CD14-positive monocyte (primary cell): ENCODE results near the gene DNAJC27. TPM values are rescaled to one million over a fixed set of nuclear protein-coding genes. Genes with fewer than 3 reads are reported as not detected.

Source experiments
- DNase-seq, 3 donors: peaks; one replicate each; pipeline ENCODE4 v3.0.0-alpha.2; 2011 to 2022
- H2AFZ ChIP-seq: 2 replicates; pipeline ENCODE4 v1.6.0; 2012; ENCODE audit warnings: mild to moderate bottlenecking, low read depth, low read length, inconsistent platforms; ENCODE audit not compliant: insufficient read depth, poor library complexity, severe bottlenecking
- H3K27ac ChIP-seq, 2 donors: 1 replicate in 1 of 2; 2 replicates in 1 of 2; pipeline ENCODE4 v1.5.1; 2012 to 2013; ENCODE audit warnings: low read length in 2 of 2, control low read depth in 1 of 2, inconsistent platforms in 1 of 2, low read depth in 1 of 2, mild to moderate bottlenecking in 1 of 2
- H3K27me3 ChIP-seq, 2 donors: one replicate each; pipeline versions ENCODE4 v1.6.0 to v1.6.1; 2011 to 2013; ENCODE audit warnings: low read length in 2 of 2; ENCODE audit not compliant: control insufficient read depth in 2 of 2, insufficient read depth in 2 of 2
- H3K36me3 ChIP-seq, 2 donors: replicated peaks in 1 of 2; 1 replicate in 1 of 2; 2 replicates in 1 of 2; pipeline versions ENCODE4 v1.5.1 to v1.6.1; 2012 to 2013; ENCODE audit warnings: low read length in 2 of 2, control low read depth in 1 of 2, inconsistent platforms in 1 of 2, mild to moderate bottlenecking in 1 of 2; ENCODE audit not compliant: insufficient read depth in 2 of 2, control insufficient read depth in 1 of 2
- H3K4me1 ChIP-seq, 2 donors: 1 replicate in 1 of 2; 2 replicates in 1 of 2; pipeline versions ENCODE4 v1.5.1 to v1.6.1; 2012 to 2013; ENCODE audit warnings: low read length in 2 of 2, control low read depth in 1 of 2, inconsistent platforms in 1 of 2, mild to moderate bottlenecking in 1 of 2, moderate library complexity in 1 of 2; ENCODE audit not compliant: insufficient read depth in 2 of 2, control insufficient read depth in 1 of 2
- H3K4me2 ChIP-seq: replicated peaks from 2 replicates; pipeline ENCODE3; 2012; ENCODE audit warnings: low read length, moderate library complexity, mild to moderate bottlenecking; ENCODE audit not compliant: poor library complexity, severe bottlenecking; ENCODE audit errors: extremely low read depth
- H3K4me3 ChIP-seq, 3 experiments: fragments of 200-600 bp in 1 of 3; sonication (generic) in 1 of 3; replicated peaks in 1 of 3; 1 replicate in 2 of 3; 2 replicates in 1 of 3; pipeline ENCODE4 v1.5.1; 2011 to 2013; ENCODE audit warnings: low read length in 3 of 3, mild to moderate bottlenecking in 3 of 3, control low read depth in 2 of 3, low read depth in 2 of 3, inconsistent platforms in 1 of 3, moderate library complexity in 1 of 3
- H3K79me2 ChIP-seq: 2 replicates; pipeline ENCODE4 v1.6.0; 2012; ENCODE audit warnings: mild to moderate bottlenecking, control low read depth, inconsistent platforms, low read length, moderate library complexity; ENCODE audit not compliant: insufficient read depth
- H3K9ac ChIP-seq: 2 replicates; pipeline ENCODE4 v1.6.0; 2017; ENCODE audit warnings: low read length, mild to moderate bottlenecking; ENCODE audit not compliant: insufficient read depth, poor library complexity, severe bottlenecking
- H3K9me3 ChIP-seq, 2 donors: replicated peaks in 1 of 2; 1 replicate in 1 of 2; 2 replicates in 1 of 2; pipeline versions ENCODE4 v1.5.1 to v1.6.1; 2012 to 2013; ENCODE audit warnings: low read length in 2 of 2, control low read depth in 1 of 2; ENCODE audit not compliant: control insufficient read depth in 1 of 2, insufficient read depth in 1 of 2
- H4K20me1 ChIP-seq: 2 replicates; pipeline ENCODE4 v1.6.0; 2012; ENCODE audit warnings: mild to moderate bottlenecking, low read length, control low read depth, moderate library complexity; ENCODE audit not compliant: insufficient read depth
- H3K27ac Mint-ChIP-seq, 7 donors: one replicate each; pipeline ENCODE4 v1.8.0; 2020; ENCODE audit warnings: mild to moderate bottlenecking in 7 of 7, mixed read lengths in 7 of 7, moderate library complexity in 6 of 7, inconsistent platforms in 2 of 7
- H3K27me3 Mint-ChIP-seq, 3 donors: one replicate each; pipeline ENCODE4 v1.8.0; 2021 to 2022; ENCODE audit warnings: low read depth in 3 of 3, mild to moderate bottlenecking in 3 of 3, mixed read lengths in 3 of 3, moderate library complexity in 3 of 3, inconsistent platforms in 1 of 3
- H3K36me3 Mint-ChIP-seq, 2 donors: one replicate each; pipeline ENCODE4 v1.8.0; 2020; ENCODE audit warnings: mixed read lengths in 2 of 2, inconsistent platforms in 1 of 2, mild to moderate bottlenecking in 1 of 2
- H3K4me1 Mint-ChIP-seq: one replicate; pipeline ENCODE4 v1.8.0; 2020; ENCODE audit warnings: mild to moderate bottlenecking, mixed read lengths
- H3K4me3 Mint-ChIP-seq, 2 donors: one replicate each; pipeline ENCODE4 v1.8.0; 2020; ENCODE audit warnings: mild to moderate bottlenecking in 2 of 2, mixed read lengths in 2 of 2, moderate library complexity in 1 of 2
- H3K9me3 Mint-ChIP-seq, 7 donors: one replicate each; pipeline ENCODE4 v1.8.0; 2020 to 2022; ENCODE audit warnings: mixed read lengths in 7 of 7, mild to moderate bottlenecking in 6 of 7, moderate library complexity in 6 of 7, inconsistent platforms in 2 of 7
- WGBS: methylation state at CpG from one replicate; pipeline ENCODE4 v1.1.5; 2013; ENCODE audit warnings: missing lambda C conversion rate; ENCODE audit not compliant: insufficient coverage; 5-methylcytosine and 5-hydroxymethylcytosine counted together
- intact Hi-C, 2 donors: fragments of 100-400 bp; cut with micrococcal nuclease; formaldehyde crosslinking; loops; one replicate each; pipeline versions ENCODE4 v1.15.0 to v1.15.1; 2023
- polyA plus RNA-seq, 3 donors: library from polyadenylated mRNA; depleted of rRNA in 1 of 3; unstranded in 2 of 3; stranded (reverse) in 1 of 3; fragments of 300-500 nt in 2 of 3; fragments of >200 nt in 1 of 3; fragmentation: Illumina TruSeq in 2 of 3; gene quantifications; 1 replicate in 2 of 3; 2 replicates in 1 of 3; pipeline ENCODE4 v1.2.3, GENCODE V29; 2012 to 2021
- TF ChIP-seq, protein P1 (sequence below): fragments of 200-600 bp; IDR thresholded peaks from one replicate; pipeline ENCODE4 v1.8.0; 2022; ENCODE audit warnings: antibody characterized with exemption, mild to moderate bottlenecking

DNAJC27 gene
- polyA plus RNA-seq, 3 donors, result 0.86 to 2.8 (median 2.2) TPM

DNA sequence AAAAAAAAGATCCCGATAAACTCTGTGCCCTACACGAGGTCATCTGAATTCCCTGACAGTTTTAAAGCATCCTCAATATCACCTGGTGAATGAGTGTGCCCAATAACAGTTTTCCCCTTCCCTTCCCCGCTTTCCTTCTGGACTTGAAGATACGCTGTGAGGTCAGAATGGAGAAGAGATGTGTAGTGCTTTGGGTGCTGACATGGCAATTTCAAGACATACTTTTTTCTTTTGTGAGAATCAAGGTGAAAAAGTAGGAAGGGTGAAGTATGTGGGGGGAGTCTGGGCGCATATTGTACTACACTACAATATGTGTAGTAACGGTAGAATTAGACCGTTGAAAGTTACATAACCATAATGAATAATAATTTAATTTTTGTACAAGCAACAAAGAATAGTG, 21.7 kb downstream of the DNAJC27 start:
- Histone ChIP-seq H3K9ac (no peak overlapping the region), H3K27ac (no peak overlapping the region), H2AFZ (no peak overlapping the region), H3K79me2 (no peaks in the 10 kb centered on the region), H3K4me3 (no peak overlapping the region), H4K20me1 (no peaks in the 10 kb centered on the region), H3K36me3 (peaks cover 20 to 95% of the 10 kb centered on the region in 2 donors), H3K4me1 (no peaks in the 10 kb centered on the region), H3K4me2 (no peak overlapping the region), H3K9me3 (peaks cover 4 to 6% of the 10 kb centered on the region in 2 donors), H3K27me3 (no peaks in the 10 kb centered on the region)
- H3K27ac Mint-ChIP-seq, result peak overlapping the region in 1 of 7 donors; percentile 12
- peaks cover 0 to 2% (median 0%) of the 10 kb centered on the region in 3 donors for H3K27me3 Mint-ChIP-seq
- intact Hi-C loops, result no loop called here
- no peak overlapping the region for H3K4me3 Mint-ChIP-seq
- peaks cover 73 to 75% of the 10 kb centered on the region in 2 donors for H3K36me3 Mint-ChIP-seq
- H3K4me1 Mint-ChIP-seq, result peaks cover 6% of the 10 kb centered on the region
- peaks cover 3 to 7% (median 6%) of the 10 kb centered on the region in 7 donors for H3K9me3 Mint-ChIP-seq
- no peak for DNase-seq
- WGBS, result no CpG with 5 or more reads among the region's 7 CpGs
- TF ChIP-seq, protein P1, sequence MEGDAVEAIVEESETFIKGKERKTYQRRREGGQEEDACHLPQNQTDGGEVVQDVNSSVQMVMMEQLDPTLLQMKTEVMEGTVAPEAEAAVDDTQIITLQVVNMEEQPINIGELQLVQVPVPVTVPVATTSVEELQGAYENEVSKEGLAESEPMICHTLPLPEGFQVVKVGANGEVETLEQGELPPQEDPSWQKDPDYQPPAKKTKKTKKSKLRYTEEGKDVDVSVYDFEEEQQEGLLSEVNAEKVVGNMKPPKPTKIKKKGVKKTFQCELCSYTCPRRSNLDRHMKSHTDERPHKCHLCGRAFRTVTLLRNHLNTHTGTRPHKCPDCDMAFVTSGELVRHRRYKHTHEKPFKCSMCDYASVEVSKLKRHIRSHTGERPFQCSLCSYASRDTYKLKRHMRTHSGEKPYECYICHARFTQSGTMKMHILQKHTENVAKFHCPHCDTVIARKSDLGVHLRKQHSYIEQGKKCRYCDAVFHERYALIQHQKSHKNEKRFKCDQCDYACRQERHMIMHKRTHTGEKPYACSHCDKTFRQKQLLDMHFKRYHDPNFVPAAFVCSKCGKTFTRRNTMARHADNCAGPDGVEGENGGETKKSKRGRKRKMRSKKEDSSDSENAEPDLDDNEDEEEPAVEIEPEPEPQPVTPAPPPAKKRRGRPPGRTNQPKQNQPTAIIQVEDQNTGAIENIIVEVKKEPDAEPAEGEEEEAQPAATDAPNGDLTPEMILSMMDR, result no peak

DNA sequence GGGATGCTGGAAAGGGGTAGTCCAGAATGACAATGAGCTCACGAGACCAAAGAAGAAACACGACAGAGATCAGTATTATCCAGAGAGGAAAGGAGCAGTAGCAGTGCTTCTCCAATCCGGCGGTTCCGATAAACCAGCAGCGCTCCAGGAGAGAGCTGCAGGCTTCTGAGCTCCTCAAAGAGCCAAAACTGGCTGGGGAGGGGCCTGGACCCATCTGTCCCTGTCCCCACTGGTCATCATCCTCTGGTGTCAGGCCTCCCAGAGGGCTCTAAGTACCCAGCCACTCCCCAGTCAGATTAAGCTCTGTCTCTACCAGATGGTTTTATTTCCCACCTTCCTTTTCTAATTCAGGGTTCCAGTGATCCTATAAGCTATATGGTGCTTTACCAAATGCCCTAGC, 23.2 kb downstream of the DNAJC27 start:
- H2AFZ ChIP-seq, result no peak overlapping the region
- Mint-ChIP-seq H3K27me3 (peaks cover 0 to 2% (median 0%) of the 10 kb centered on the region in 3 donors), H3K4me3 (no peak overlapping the region), H3K4me1 (peaks cover 6% of the 10 kb centered on the region), H3K36me3 (peaks cover 60 to 62% of the 10 kb centered on the region in 2 donors), H3K27ac (peak overlapping the region in 1 of 7 donors; percentile 27), H3K9me3 (no peaks in the 10 kb centered on the region)
- 97% methylated on average over 6 of the region's 6 CpGs for WGBS
- H3K9ac ChIP-seq, result no peak overlapping the region
- intact Hi-C loops, result no loop called here
- no peaks in the 10 kb centered on the region for H3K9me3 ChIP-seq
- no peaks in the 10 kb centered on the region for H3K4me1 ChIP-seq
- no peak for DNase-seq
- H4K20me1 ChIP-seq, result no peaks in the 10 kb centered on the region
- peaks cover 12 to 83% of the 10 kb centered on the region in 2 donors for H3K36me3 ChIP-seq
- no peaks in the 10 kb centered on the region for H3K27me3 ChIP-seq
- H3K79me2 ChIP-seq, result no peaks in the 10 kb centered on the region
- H3K4me3 ChIP-seq, result no peak overlapping the region
- H3K27ac ChIP-seq, result no peak overlapping the region
- H3K4me2 ChIP-seq, result no peak overlapping the region
- TF ChIP-seq, protein P1, result no peak
